ENCODE results near the gene PLEKHA6. TPM values are rescaled to one million over a fixed set of nuclear protein-coding genes. Genes with fewer than 3 reads are reported as not detected.
"Not testable (repeated sequence)": the region's sequence is repeated elsewhere in the genome, so short reads cannot be mapped to it uniquely, and the experiment has no call there.

PLEKHA6 gene
- total RNA-seq, 2 donors from 2014 or later = 0.37 to 1.3 TPM

- H3K36me3 Mint-ChIP-seq (ENCODE audit: low read depth) = no peaks in the 10 kb centered on the region
- H3K9me3 Mint-ChIP-seq = no peaks in the 10 kb centered on the region
- H3K27me3 Mint-ChIP-seq = no peaks in the 10 kb centered on the region
- no peak overlapping the region for H3K27ac Mint-ChIP-seq
- H3K4me3 Mint-ChIP-seq = no peak overlapping the region
- ATAC-seq (replicated peaks) = no peak
- H3K4me1 Mint-ChIP-seq = no peaks in the 10 kb centered on the region
Observed at GRCh38 chr1:204242920-204243319, 116.8 kb downstream of the PLEKHA6 start.

- H3K4me1 Mint-ChIP-seq = no peaks in the 10 kb centered on the region
- H3K27ac Mint-ChIP-seq = no peak overlapping the region
- H3K9me3 Mint-ChIP-seq = no peaks in the 10 kb centered on the region
- H3K4me3 Mint-ChIP-seq = no peak overlapping the region
- no peaks in the 10 kb centered on the region for H3K27me3 Mint-ChIP-seq
- no peaks in the 10 kb centered on the region for H3K36me3 Mint-ChIP-seq (ENCODE audit: low read depth)
- no peak for ATAC-seq (replicated peaks)
Observed at GRCh38 chr1:204241914-204242313, 117.8 kb downstream of the PLEKHA6 start.

GRCh38 chr1:204241050-204241449 lies 118.7 kb downstream of the PLEKHA6 start:
- no peak overlapping the region for H3K27ac Mint-ChIP-seq
- H3K27me3 Mint-ChIP-seq = no peaks in the 10 kb centered on the region
- H3K4me1 Mint-ChIP-seq = no peaks in the 10 kb centered on the region
- no peaks in the 10 kb centered on the region for H3K9me3 Mint-ChIP-seq
- H3K36me3 Mint-ChIP-seq (ENCODE audit: low read depth) = no peaks in the 10 kb centered on the region
- ATAC-seq (replicated peaks) = no peak
- H3K4me3 Mint-ChIP-seq = no peak overlapping the region

GRCh38 chr1:204240233-204240632 lies 119.5 kb downstream of the PLEKHA6 start:
- H3K27me3 Mint-ChIP-seq = no peaks in the 10 kb centered on the region
- no peaks in the 10 kb centered on the region for H3K36me3 Mint-ChIP-seq (ENCODE audit: low read depth)
- no peak overlapping the region for H3K4me3 Mint-ChIP-seq
- no peak for ATAC-seq (replicated peaks)
- H3K9me3 Mint-ChIP-seq = no peaks in the 10 kb centered on the region
- H3K27ac Mint-ChIP-seq = no peak overlapping the region
- no peaks in the 10 kb centered on the region for H3K4me1 Mint-ChIP-seq

- not testable (repeated sequence) for H3K27me3 Mint-ChIP-seq; ATAC-seq (replicated peaks); H3K4me3 Mint-ChIP-seq; H3K27ac Mint-ChIP-seq; H3K36me3 Mint-ChIP-seq (ENCODE audit: low read depth); H3K4me1 Mint-ChIP-seq; H3K9me3 Mint-ChIP-seq
Observed at GRCh38 chr1:204239401-204239800, 120.3 kb downstream of the PLEKHA6 start.

GRCh38 chr1:204238520-204238919 lies 121.2 kb downstream of the PLEKHA6 start:
- not testable (repeated sequence) for H3K36me3 Mint-ChIP-seq (ENCODE audit: low read depth); H3K27ac Mint-ChIP-seq; H3K27me3 Mint-ChIP-seq; ATAC-seq (replicated peaks); H3K9me3 Mint-ChIP-seq; H3K4me1 Mint-ChIP-seq; H3K4me3 Mint-ChIP-seq

GRCh38 chr1:204237515-204237914 lies 122.2 kb downstream of the PLEKHA6 start:
- not testable (repeated sequence) for H3K4me3 Mint-ChIP-seq; H3K36me3 Mint-ChIP-seq (ENCODE audit: low read depth); H3K4me1 Mint-ChIP-seq

GRCh38 chr1:204232526-204232925 lies 127.2 kb downstream of the PLEKHA6 start:
- H3K36me3 Mint-ChIP-seq (ENCODE audit: low read depth) = no peaks in the 10 kb centered on the region
- no peak for ATAC-seq (replicated peaks)
- no peak overlapping the region for H3K4me3 Mint-ChIP-seq
- no peaks in the 10 kb centered on the region for H3K9me3 Mint-ChIP-seq
- no peak overlapping the region for H3K27ac Mint-ChIP-seq
- peaks cover 3% of the 10 kb centered on the region for H3K27me3 Mint-ChIP-seq
- no peaks in the 10 kb centered on the region for H3K4me1 Mint-ChIP-seq

More at GRCh38 chr1:204237515-204237914, 122.2 kb downstream of the PLEKHA6 start:
- ATAC-seq (replicated peaks); H3K27ac Mint-ChIP-seq; H3K9me3 Mint-ChIP-seq; H3K27me3 Mint-ChIP-seq: not testable (repeated sequence)

GRCh38 chr1:204230211-204230610 lies 129.5 kb downstream of the PLEKHA6 start:
- H3K27ac Mint-ChIP-seq = no peak overlapping the region
- H3K9me3 Mint-ChIP-seq = no peaks in the 10 kb centered on the region
- H3K27me3 Mint-ChIP-seq = peaks cover 3% of the 10 kb centered on the region
- no peaks in the 10 kb centered on the region for H3K36me3 Mint-ChIP-seq (ENCODE audit: low read depth)
- H3K4me1 Mint-ChIP-seq = no peaks in the 10 kb centered on the region
- no peak for ATAC-seq (replicated peaks)
- H3K4me3 Mint-ChIP-seq = no peak overlapping the region

GRCh38 chr1:204228896-204229295 lies 130.8 kb downstream of the PLEKHA6 start:
- Mint-ChIP-seq H3K9me3 (no peaks in the 10 kb centered on the region), H3K27ac (no peak overlapping the region), H3K27me3 (peaks cover 1% of the 10 kb centered on the region), H3K36me3 (ENCODE audit: low read depth) (no peaks in the 10 kb centered on the region), H3K4me3 (no peak overlapping the region), H3K4me1 (no peaks in the 10 kb centered on the region)
- ATAC-seq (replicated peaks) = no peak

- H3K36me3 Mint-ChIP-seq (ENCODE audit: low read depth) = no peaks in the 10 kb centered on the region
- no peak for ATAC-seq (replicated peaks)
- H3K27me3 Mint-ChIP-seq = no peaks in the 10 kb centered on the region
- H3K9me3 Mint-ChIP-seq = no peaks in the 10 kb centered on the region
- H3K4me1 Mint-ChIP-seq = no peaks in the 10 kb centered on the region
- no peak overlapping the region for H3K27ac Mint-ChIP-seq
- no peak overlapping the region for H3K4me3 Mint-ChIP-seq
Observed at GRCh38 chr1:204227996-204228785, 131.5 kb downstream of the PLEKHA6 start.

GRCh38 chr1:204227351-204227750 lies 132.4 kb downstream of the PLEKHA6 start:
- ATAC-seq (replicated peaks) = no peak
- H3K27me3 Mint-ChIP-seq = no peaks in the 10 kb centered on the region
- H3K4me1 Mint-ChIP-seq = no peaks in the 10 kb centered on the region
- H3K36me3 Mint-ChIP-seq (ENCODE audit: low read depth) = no peaks in the 10 kb centered on the region
- H3K9me3 Mint-ChIP-seq = no peaks in the 10 kb centered on the region
- H3K4me3 Mint-ChIP-seq = no peak overlapping the region
- H3K27ac Mint-ChIP-seq = peak overlapping the region; percentile 8

GRCh38 chr1:204225841-204226735 lies 133.6 kb downstream of the PLEKHA6 start:
- no peak overlapping the region for H3K27ac Mint-ChIP-seq
- no peak for ATAC-seq (replicated peaks)
- peaks cover 3% of the 10 kb centered on the region for H3K27me3 Mint-ChIP-seq
- no peak overlapping the region for H3K4me3 Mint-ChIP-seq
- H3K4me1 Mint-ChIP-seq = no peaks in the 10 kb centered on the region
- no peaks in the 10 kb centered on the region for H3K9me3 Mint-ChIP-seq
- no peaks in the 10 kb centered on the region for H3K36me3 Mint-ChIP-seq (ENCODE audit: low read depth)

- no peak overlapping the region for H3K4me3 Mint-ChIP-seq
- H3K27me3 Mint-ChIP-seq = peaks cover 3% of the 10 kb centered on the region
- H3K27ac Mint-ChIP-seq = no peak overlapping the region
- no peak for ATAC-seq (replicated peaks)
- no peaks in the 10 kb centered on the region for H3K36me3 Mint-ChIP-seq (ENCODE audit: low read depth)
- H3K9me3 Mint-ChIP-seq = no peaks in the 10 kb centered on the region
- no peaks in the 10 kb centered on the region for H3K4me1 Mint-ChIP-seq
Observed at GRCh38 chr1:204224655-204225054, 135.1 kb downstream of the PLEKHA6 start.

Data from activated T-helper 17 cell treated with anti-CD3 and anti-CD28 coated beads, Interleukin-2, amount 50 U/mL, for 72 hours (primary cell).